ENCODE results near the gene CD74.
A peak's percentile ranks its signal among the peaks of the same experiment; 100 is the strongest.

Gene CD74

GRCh38 chr5:150409638-150410523 is 2.8 kb downstream of the CD74 start:
- DNase-seq, result peak; percentile 77 to 92

GRCh38 chr5:150408231-150408943 is 4.3 kb downstream of the CD74 start:
- no peak for DNase-seq

GRCh38 chr5:150407096-150407720 is 5.5 kb downstream of the CD74 start:
- DNase-seq, result no peak

GRCh38 chr5:150406723-150407095 is 6.0 kb downstream of the CD74 start:
- DNase-seq, result no peak

- DNase-seq, result no peak
Observed at GRCh38 chr5:150406103-150406722, 6.5 kb downstream of the CD74 start.

- no peak for DNase-seq
Observed at GRCh38 chr5:150404941-150405816, 7.5 kb downstream of the CD74 start.

- no peak for DNase-seq
Observed at GRCh38 chr5:150404535-150404934, 8.2 kb downstream of the CD74 start.

GRCh38 chr5:150404121-150404520 is 8.6 kb downstream of the CD74 start:
- no peak for DNase-seq

- DNase-seq, result no peak
Observed at GRCh38 chr5:150402901-150403342, 9.8 kb downstream of the CD74 start.

GRCh38 chr5:150402229-150402773 is 10.4 kb downstream of the CD74 start:
- no peak for DNase-seq

- no peak for DNase-seq
Observed at GRCh38 chr5:150401376-150402228, 11.1 kb downstream of the CD74 start.

- no peak for DNase-seq
Observed at GRCh38 chr5:150401076-150401375, 11.7 kb downstream of the CD74 start.

GRCh38 chr5:150400316-150401075 is 12.2 kb downstream of the CD74 start:
- DNase-seq, result no peak

GRCh38 chr5:150399524-150400211 is 13.0 kb downstream of the CD74 start:
- DNase-seq, result no peak

- no peak for DNase-seq
Observed at GRCh38 chr5:150398722-150399523, 13.8 kb downstream of the CD74 start.

GRCh38 chr5:150397782-150398721 is 14.7 kb downstream of the CD74 start:
- no peak for DNase-seq

GRCh38 chr5:150397146-150397781 is 15.4 kb downstream of the CD74 start:
- no peak for DNase-seq

All from hippocampal formation (tissue), 2 donors.